H1 (cell line): ENCODE data around the gene UTP25. TPM values are rescaled to one million over a fixed set of nuclear protein-coding genes. Genes with fewer than 3 reads are reported as not detected.

Experiments used
- CTCF ChIA-PET: fragments of 300-600 bp; sonication (Branson Sonifier 250); formaldehyde crosslinking; loops from one replicate; lab custom pipeline; 2021; ENCODE audit not compliant: partially characterized antibody; lab: Charles Lee
- POLR2A ChIA-PET: fragments of 300-600 bp; sonication (Branson Sonifier 250); formaldehyde crosslinking; loops from one replicate; lab custom pipeline; 2021; ENCODE audit warnings: inconsistent platforms; ENCODE audit not compliant: partially characterized antibody; lab: Charles Lee
- DNase-seq, 2 experiments: peaks; one replicate each; pipeline versions ENCODE4 v3.0.0 to v3.0.0-alpha.2; 2010 to 2022; ENCODE audit warnings: low spot score in 2 of 2, low read depth in 1 of 2, mixed read lengths in 1 of 2
- FAIRE-seq: peaks from 2 replicates; lab custom pipeline; 2011; peaks lifted over from hg19 to GRCh38; lab: Jason Lieb, UNC
- H2AFZ ChIP-seq: 2 replicates; pipeline ENCODE4 v1.8.1; 2012; ENCODE audit warnings: low read length, inconsistent platforms
- H2AK5ac ChIP-seq: 2 replicates; pipeline ENCODE4 v1.6.1; 2013; ENCODE audit warnings: low read depth, low read length
- H2BK120ac ChIP-seq: replicated peaks from 2 replicates; pipeline ENCODE3; 2013; ENCODE audit warnings: low read depth, low read length, inconsistent platforms
- H2BK12ac ChIP-seq: 2 replicates; pipeline ENCODE4 v1.6.1; 2013; ENCODE audit warnings: low read depth, low read length
- H2BK15ac ChIP-seq: 2 replicates; pipeline ENCODE4 v1.6.1; 2013; ENCODE audit warnings: low read length
- H2BK20ac ChIP-seq: 2 replicates; pipeline ENCODE4 v1.6.1; 2013; ENCODE audit warnings: low read length
- H2BK5ac ChIP-seq: 2 replicates; pipeline ENCODE4 v1.6.1; 2013; ENCODE audit warnings: low read depth, low read length
- H3K14ac ChIP-seq: 2 replicates; pipeline ENCODE4 v1.6.1; 2013; ENCODE audit warnings: inconsistent platforms; ENCODE audit not compliant: insufficient read length
- H3K18ac ChIP-seq: 2 replicates; pipeline ENCODE4 v1.6.1; 2013; ENCODE audit warnings: low read length; ENCODE audit errors: extremely low read depth
- H3K23ac ChIP-seq: 2 replicates; pipeline ENCODE4 v1.6.1; 2013; ENCODE audit warnings: inconsistent platforms; ENCODE audit not compliant: insufficient read length
- H3K23me2 ChIP-seq: 2 replicates; pipeline ENCODE4 v1.6.1; 2013; ENCODE audit warnings: low read depth, low read length
- H3K27ac ChIP-seq: 2 replicates; pipeline ENCODE4 v1.6.1; 2011; ENCODE audit warnings: low read depth, low read length, inconsistent platforms
- H3K27me3 ChIP-seq, 4 experiments: replicated peaks in 1 of 4; 1 replicate in 1 of 4; 2 replicates in 3 of 4; pipeline versions ENCODE4 v1.6.1 to v1.8.1; 2011 to 2013; ENCODE audit warnings: low read length in 3 of 4, mild to moderate bottlenecking in 3 of 4, inconsistent platforms in 2 of 4, mixed read lengths in 2 of 4, moderate library complexity in 1 of 4; ENCODE audit not compliant: control insufficient read depth in 3 of 4, insufficient read depth in 3 of 4; ENCODE audit errors: extremely low read depth in 1 of 4
- H3K36me3 ChIP-seq, 4 experiments: 2 replicates each; pipeline versions ENCODE4 v1.6.1 to v1.8.1; 2011 to 2013; ENCODE audit warnings: mild to moderate bottlenecking in 4 of 4, low read length in 3 of 4, moderate library complexity in 2 of 4, control low read depth in 1 of 4, inconsistent platforms in 1 of 4; ENCODE audit not compliant: insufficient read depth in 4 of 4, control insufficient read depth in 2 of 4
- H3K4ac ChIP-seq: replicated peaks from 2 replicates; pipeline ENCODE3; 2013; ENCODE audit warnings: low read length, low read depth, mixed read lengths, inconsistent platforms; ENCODE audit not compliant: insufficient read length
- H3K4me1 ChIP-seq, 4 experiments: replicated peaks in 1 of 4; 1 replicate in 1 of 4; 2 replicates in 3 of 4; pipeline versions ENCODE4 v1.6.1 to v1.8.1; 2011 to 2013; ENCODE audit warnings: low read length in 3 of 4, inconsistent platforms in 2 of 4, mixed read lengths in 1 of 4; ENCODE audit not compliant: insufficient read depth in 4 of 4, control insufficient read depth in 3 of 4
- H3K4me2 ChIP-seq, 2 experiments: 2 replicates each; pipeline versions ENCODE4 v1.6.1 to v1.8.1; 2011 to 2013; ENCODE audit warnings: low read depth in 2 of 2, low read length in 2 of 2, control low read depth in 1 of 2, inconsistent platforms in 1 of 2, mild to moderate bottlenecking in 1 of 2; ENCODE audit not compliant: insufficient read depth in 1 of 2
- H3K4me3 ChIP-seq, 4 experiments: fragments of 200-600, 300-600 bp in 1 of 4; sonication (generic), shearing (Covaris generic), sonication (Bioruptor Twin) in 1 of 4; 2 replicates each; pipeline versions ENCODE4 v1.5.1 to v1.8.1; 2011 to 2016; ENCODE audit warnings: low read length in 4 of 4, low read depth in 3 of 4, control low read depth in 2 of 4, inconsistent platforms in 2 of 4, mild to moderate bottlenecking in 2 of 4, mixed read lengths in 1 of 4, moderate library complexity in 1 of 4; ENCODE audit not compliant: insufficient read depth in 2 of 4; ENCODE audit errors: extremely low read depth in 1 of 4
- H3K56ac ChIP-seq: replicated peaks from 2 replicates; pipeline ENCODE3; 2013; ENCODE audit warnings: low read depth, mild to moderate bottlenecking, mixed read lengths, low read length, inconsistent platforms; ENCODE audit not compliant: insufficient read length
- H3K79me1 ChIP-seq: 2 replicates; pipeline ENCODE4 v1.6.1; 2013; ENCODE audit warnings: low read depth, low read length, control low read depth
- H3K79me2 ChIP-seq, 2 experiments: 2 replicates each; pipeline versions ENCODE4 v1.6.1 to v1.8.1; 2012 to 2013; ENCODE audit warnings: low read length in 2 of 2, mild to moderate bottlenecking in 2 of 2, inconsistent platforms in 1 of 2; ENCODE audit not compliant: insufficient read depth in 2 of 2, control insufficient read depth in 1 of 2
- H3K9ac ChIP-seq, 4 experiments: replicated peaks in 1 of 4; 1 replicate in 1 of 4; 2 replicates in 3 of 4; pipeline versions ENCODE4 v1.6.1 to v1.8.1; 2011 to 2013; ENCODE audit warnings: low read depth in 3 of 4, low read length in 3 of 4, control low read depth in 2 of 4, mild to moderate bottlenecking in 2 of 4, moderate library complexity in 2 of 4, inconsistent platforms in 1 of 4; ENCODE audit errors: extremely low read depth in 1 of 4
- H3K9me3 ChIP-seq, 2 experiments: 2 replicates each; pipeline versions ENCODE4 v1.6.1 to v1.8.1; 2012 to 2013; ENCODE audit warnings: mild to moderate bottlenecking in 2 of 2, moderate library complexity in 2 of 2, control low read depth in 1 of 2, inconsistent platforms in 1 of 2, low read depth in 1 of 2, low read length in 1 of 2, mixed read lengths in 1 of 2; ENCODE audit not compliant: insufficient read depth in 2 of 2
- H4K20me1 ChIP-seq, 2 experiments: replicated peaks in 1 of 2; 2 replicates each; pipeline versions ENCODE3 to v1.8.1; 2011 to 2013; ENCODE audit warnings: inconsistent platforms in 2 of 2, low read length in 2 of 2, mild to moderate bottlenecking in 1 of 2; ENCODE audit not compliant: insufficient read depth in 2 of 2, control insufficient read depth in 1 of 2
- H4K5ac ChIP-seq: 2 replicates; pipeline ENCODE4 v1.6.1; 2013; ENCODE audit warnings: low read length, low read depth, mixed read lengths, inconsistent platforms; ENCODE audit not compliant: insufficient read length
- H4K8ac ChIP-seq: 2 replicates; pipeline ENCODE4 v1.8.0; 2013; ENCODE audit warnings: mild to moderate bottlenecking, moderate library complexity, low read length, inconsistent platforms; ENCODE audit not compliant: insufficient read depth; ENCODE audit errors: extremely low read depth
- H4K91ac ChIP-seq: replicated peaks from 2 replicates; pipeline ENCODE3; 2013; ENCODE audit warnings: low read length, mixed read lengths, inconsistent platforms; ENCODE audit not compliant: insufficient read length
- WGBS, 2 experiments: shearing (Covaris generic) in 1 of 2; methylation state at CpG; one replicate each; pipeline versions ENCODE4 v1.1.6 to v1.1.7; 2013 to 2015; ENCODE audit warnings: low lambda C conversion rate in 2 of 2, mixed read lengths in 2 of 2, inconsistent platforms in 1 of 2, low coverage in 1 of 2, missing lambda C conversion rate in 1 of 2; ENCODE audit not compliant: insufficient replicate concordance in 2 of 2, insufficient coverage in 1 of 2, insufficient read length in 1 of 2; ENCODE audit errors: extremely low coverage in 1 of 2, missing lambda C conversion rate in 1 of 2; 5-methylcytosine and 5-hydroxymethylcytosine counted together
- polyA plus RNA-seq, 7 experiments: library from polyadenylated mRNA; depleted of rRNA in 3 of 7; stranded (reverse) in 5 of 7; unstranded in 2 of 7; fragments of >200 nt in 5 of 7; fragments of 200-250 nt in 2 of 7; gene quantifications; 1 replicate in 5 of 7; 2 replicates in 1 of 7; 4 replicates in 1 of 7; pipeline versions ENCODE4 v1.2.1 to v1.2.3, GENCODE V29; 2011 to 2013; ENCODE audit warnings: missing spikeins in 2 of 7, mixed read lengths in 2 of 7
- total RNA-seq: library from RNA; stranded (reverse); fragmentation: NEBNext Ultra II Directional; extraction: Animal tissue kit (Norgen Biotek cat#: 25700); gene quantifications from 2 replicates; pipeline ENCODE4 v1.2.1, GENCODE V29; 2021
- TF ChIP-seq, protein P1 (sequence below): IDR thresholded peaks from 2 replicates; pipeline ENCODE4 v1.6.1; 2012; ENCODE audit warnings: inconsistent platforms

The UTP25 gene
- total and polyA plus RNA-seq, 2 of the 8 experiments (the other 6 are each of a cell fraction or from before 2014, with no cell fraction given), result 4.0 to 7.6 TPM

DNA sequence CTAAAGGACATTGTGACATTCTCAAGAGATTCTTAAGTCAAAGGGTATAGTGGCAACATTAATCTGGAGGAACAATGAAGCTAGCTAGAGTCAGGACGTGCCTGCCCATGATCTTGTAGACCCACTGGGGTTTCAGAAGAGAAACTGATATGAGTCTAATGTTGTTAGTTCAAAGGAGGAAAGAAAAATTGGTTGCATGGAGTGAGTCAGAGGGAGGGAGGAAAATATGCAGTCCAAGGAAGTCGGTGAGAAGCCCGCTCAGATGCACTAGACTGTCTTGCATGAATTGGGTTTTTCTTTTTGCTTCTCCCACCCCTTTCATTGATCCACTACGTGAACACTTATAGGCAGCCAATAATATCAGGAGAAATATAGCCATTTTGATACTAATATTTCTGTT is 56.5 kb downstream of the UTP25 start:
- no peak overlapping the region for H3K27ac ChIP-seq
- no peak overlapping the region for H3K9ac ChIP-seq
- CTCF ChIA-PET, result interaction anchor here (1.0 to 2.3 kb wide), 5 partner anchors 8 to 302 kb away, joined by 3 to 14 read pairs (median 5); no protein-coding TSS in a partner anchor

More for the DNA sequence above, 56.5 kb downstream of the UTP25 start:
- TF ChIP-seq, protein P1, sequence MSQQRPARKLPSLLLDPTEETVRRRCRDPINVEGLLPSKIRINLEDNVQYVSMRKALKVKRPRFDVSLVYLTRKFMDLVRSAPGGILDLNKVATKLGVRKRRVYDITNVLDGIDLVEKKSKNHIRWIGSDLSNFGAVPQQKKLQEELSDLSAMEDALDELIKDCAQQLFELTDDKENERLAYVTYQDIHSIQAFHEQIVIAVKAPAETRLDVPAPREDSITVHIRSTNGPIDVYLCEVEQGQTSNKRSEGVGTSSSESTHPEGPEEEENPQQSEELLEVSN, result no peak
- H3K36me3 ChIP-seq, result no peaks in the 10 kb centered on the region
- FAIRE-seq (no peak), DNase-seq (no peak)
- H3K18ac ChIP-seq, result no peak overlapping the region
- H2AK5ac ChIP-seq, result no peak overlapping the region
- no peaks in the 10 kb centered on the region for H4K20me1 ChIP-seq
- no peak overlapping the region for H2BK5ac ChIP-seq
- H2BK120ac ChIP-seq, result no peak overlapping the region
- H3K4ac ChIP-seq, result no peak overlapping the region
- H3K27me3 ChIP-seq, result no peaks in the 10 kb centered on the region
- 75% methylated on average over 4 of the region's 4 CpGs; no CpG with 5 or more reads in 1 of the 2 experiments for WGBS, 2 experiments
- H4K5ac ChIP-seq, result no peak overlapping the region
- no peak overlapping the region for H4K8ac ChIP-seq
- no peaks in the 10 kb centered on the region for H3K79me2 ChIP-seq
- no peak overlapping the region for H3K14ac ChIP-seq
- H4K91ac ChIP-seq, result no peak overlapping the region
- H2BK20ac ChIP-seq, result no peak overlapping the region
- POLR2A ChIA-PET, result no interaction called here
- H2BK12ac ChIP-seq, result no peak overlapping the region
- H3K23me2 ChIP-seq, result no peaks in the 10 kb centered on the region
- H3K4me2 ChIP-seq, result no peak overlapping the region
- H3K79me1 ChIP-seq, result no peaks in the 10 kb centered on the region
- peaks cover 0 to 6% of the 10 kb centered on the region in 2 experiments; a peak in 1 of 4 replicates for H3K9me3 ChIP-seq
- H2AFZ ChIP-seq, result no peak overlapping the region
- no peaks in the 10 kb centered on the region; a peak in 1 of 7 replicates for H3K4me1 ChIP-seq
- H3K56ac ChIP-seq, result no peak overlapping the region
- H2BK15ac ChIP-seq, result no peak overlapping the region
- no peak overlapping the region for H3K23ac ChIP-seq
- H3K4me3 ChIP-seq, result no peak overlapping the region
